ENCODE measurements around the gene FANCC.

DNA sequence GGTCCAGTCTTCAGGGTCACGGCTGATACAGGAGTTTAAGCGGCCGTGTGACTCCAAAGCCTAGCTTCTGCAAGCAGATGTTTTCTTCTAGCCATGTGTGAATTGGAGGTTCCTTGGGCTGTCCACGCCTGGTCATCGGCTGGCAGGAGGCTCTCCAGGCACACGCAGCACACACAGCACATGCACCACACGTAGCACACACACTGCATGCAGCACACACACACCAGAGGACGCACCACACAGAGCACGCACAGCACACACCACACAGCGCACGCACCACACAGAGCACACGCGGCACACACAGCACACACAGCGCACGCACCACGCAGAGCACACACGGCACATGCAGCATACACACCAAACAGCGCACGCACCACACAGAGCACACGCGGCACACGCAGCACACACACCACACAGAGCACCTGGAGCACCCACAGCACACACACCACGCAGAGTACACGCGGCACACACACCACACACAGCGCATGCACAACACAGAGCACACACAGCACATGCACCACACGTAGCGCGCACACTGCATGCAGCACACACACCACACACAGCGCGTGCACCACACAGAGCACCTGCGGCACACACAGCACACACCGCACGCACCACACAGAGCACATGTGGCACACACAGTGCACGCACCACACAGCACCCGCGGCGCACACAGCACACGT is 234.3 kb downstream of the FANCC start:
- no peak for TF ChIP-seq FOXM1 (IDR thresholded peaks at IDR 0.05; ENCODE audit: borderline replicate concordance, low read depth)
- TF ChIP-seq CEBPB (IDR thresholded peaks at IDR 0.05): no peak
- no peak for TF ChIP-seq YY1 (IDR thresholded peaks at IDR 0.05; ENCODE audit: low read depth)
- TF ChIP-seq RAD21 (IDR thresholded peaks at IDR 0.05; ENCODE audit: low read depth): no peak
- TF ChIP-seq, protein P1, sequence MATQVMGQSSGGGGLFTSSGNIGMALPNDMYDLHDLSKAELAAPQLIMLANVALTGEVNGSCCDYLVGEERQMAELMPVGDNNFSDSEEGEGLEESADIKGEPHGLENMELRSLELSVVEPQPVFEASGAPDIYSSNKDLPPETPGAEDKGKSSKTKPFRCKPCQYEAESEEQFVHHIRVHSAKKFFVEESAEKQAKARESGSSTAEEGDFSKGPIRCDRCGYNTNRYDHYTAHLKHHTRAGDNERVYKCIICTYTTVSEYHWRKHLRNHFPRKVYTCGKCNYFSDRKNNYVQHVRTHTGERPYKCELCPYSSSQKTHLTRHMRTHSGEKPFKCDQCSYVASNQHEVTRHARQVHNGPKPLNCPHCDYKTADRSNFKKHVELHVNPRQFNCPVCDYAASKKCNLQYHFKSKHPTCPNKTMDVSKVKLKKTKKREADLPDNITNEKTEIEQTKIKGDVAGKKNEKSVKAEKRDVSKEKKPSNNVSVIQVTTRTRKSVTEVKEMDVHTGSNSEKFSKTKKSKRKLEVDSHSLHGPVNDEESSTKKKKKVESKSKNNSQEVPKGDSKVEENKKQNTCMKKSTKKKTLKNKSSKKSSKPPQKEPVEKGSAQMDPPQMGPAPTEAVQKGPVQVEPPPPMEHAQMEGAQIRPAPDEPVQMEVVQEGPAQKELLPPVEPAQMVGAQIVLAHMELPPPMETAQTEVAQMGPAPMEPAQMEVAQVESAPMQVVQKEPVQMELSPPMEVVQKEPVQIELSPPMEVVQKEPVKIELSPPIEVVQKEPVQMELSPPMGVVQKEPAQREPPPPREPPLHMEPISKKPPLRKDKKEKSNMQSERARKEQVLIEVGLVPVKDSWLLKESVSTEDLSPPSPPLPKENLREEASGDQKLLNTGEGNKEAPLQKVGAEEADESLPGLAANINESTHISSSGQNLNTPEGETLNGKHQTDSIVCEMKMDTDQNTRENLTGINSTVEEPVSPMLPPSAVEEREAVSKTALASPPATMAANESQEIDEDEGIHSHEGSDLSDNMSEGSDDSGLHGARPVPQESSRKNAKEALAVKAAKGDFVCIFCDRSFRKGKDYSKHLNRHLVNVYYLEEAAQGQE (IDR thresholded peaks at IDR 0.05; ENCODE audit: low read depth): no peak
- TF ChIP-seq, protein P2, sequence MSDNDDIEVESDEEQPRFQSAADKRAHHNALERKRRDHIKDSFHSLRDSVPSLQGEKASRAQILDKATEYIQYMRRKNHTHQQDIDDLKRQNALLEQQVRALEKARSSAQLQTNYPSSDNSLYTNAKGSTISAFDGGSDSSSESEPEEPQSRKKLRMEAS (IDR thresholded peaks at IDR 0.05): no peak

Data from Ishikawa (cell line).